UCSD-AML1 (cell line): ENCODE results near the gene A1CF.
"Not testable (repeated sequence)": the region's sequence is repeated elsewhere in the genome, so short reads cannot be mapped to it uniquely, and the experiment has no call there.

ENCODE experiments used
- DNase-seq: peaks from one replicate; lab custom pipeline; 2025; ENCODE audit not compliant: unreplicated experiment; lab: John Stamatoyannopoulos, UW

The A1CF gene

GRCh38 chr10:50885097-50885859 is at the start of gene A1CF:
A1CF (minus strand) TSS chr10:50885627; CDS start chr10:50859940, 25,687 bp downstream.
- no peak for DNase-seq

GRCh38 chr10:50931948-50932431 is 46.6 kb upstream of the A1CF start:
- DNase-seq, result no peak

GRCh38 chr10:50929670-50930069 is 44.2 kb upstream of the A1CF start:
- DNase-seq, result peak; percentile 3

GRCh38 chr10:50928190-50928552 is 42.7 kb upstream of the A1CF start:
- no peak for DNase-seq

GRCh38 chr10:50927522-50928189 is 42.2 kb upstream of the A1CF start:
- DNase-seq, result no peak

DNA sequence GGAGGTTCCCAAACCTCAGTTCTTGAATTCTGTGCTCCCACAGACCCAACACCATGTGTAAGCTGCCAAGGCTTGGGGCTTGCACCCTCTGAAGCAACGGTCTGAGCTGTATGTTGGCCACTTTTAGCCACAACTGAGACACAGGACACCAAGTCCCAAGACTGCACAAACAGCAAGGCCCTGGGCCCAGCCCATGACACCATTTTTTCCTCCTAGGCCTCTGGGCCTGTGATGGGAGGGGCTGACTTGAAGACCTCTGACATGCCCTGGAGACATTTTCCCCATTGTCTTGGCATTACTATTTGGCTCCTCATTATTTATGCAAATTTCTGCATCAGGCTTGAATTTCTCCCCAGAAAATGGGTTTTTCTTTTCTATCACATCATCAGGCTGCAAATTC is 38.0 kb upstream of the A1CF start:
- DNase-seq, result not testable (repeated sequence)

GRCh38 chr10:50919010-50919409 is 33.6 kb upstream of the A1CF start:
- DNase-seq, result no peak

DNA sequence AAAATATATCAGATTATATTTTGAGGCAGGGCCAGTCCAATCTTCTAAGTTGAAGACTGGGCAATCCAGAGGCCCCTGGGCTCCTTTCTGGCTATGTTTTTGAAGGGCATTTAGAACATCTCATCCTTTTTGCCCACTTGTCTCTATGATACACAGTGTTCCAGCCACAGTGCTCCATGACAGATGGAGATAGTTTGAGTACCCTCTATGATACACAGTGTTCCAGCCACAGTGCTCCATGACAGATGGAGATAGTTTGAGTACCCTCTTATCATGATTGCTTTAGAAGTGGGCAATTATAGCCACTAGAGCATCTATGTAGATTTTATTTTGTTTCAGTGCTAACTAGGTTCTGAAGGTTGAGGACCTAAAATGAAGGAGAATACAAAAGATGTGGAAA is 33.1 kb upstream of the A1CF start:
- DNase-seq, result no peak

DNA sequence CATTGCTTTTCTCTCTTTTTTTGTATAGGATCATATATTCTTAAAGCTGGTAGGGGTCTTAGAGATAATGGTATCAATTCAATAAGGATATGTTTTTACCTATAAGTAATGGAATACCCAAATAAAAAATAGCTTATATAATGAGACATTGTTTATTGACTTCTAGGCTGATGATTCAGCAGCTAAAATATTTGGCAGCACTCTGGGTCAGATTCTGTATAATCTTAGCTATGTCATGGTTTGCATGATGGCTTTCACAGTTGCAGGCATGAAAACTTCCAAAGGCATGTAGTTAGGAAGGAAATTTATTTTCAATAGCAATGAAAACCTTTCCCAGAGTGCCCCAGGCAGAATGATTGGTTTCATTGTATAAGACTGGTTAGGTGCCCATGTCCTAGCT is 32.1 kb upstream of the A1CF start:
- no peak for DNase-seq

DNA sequence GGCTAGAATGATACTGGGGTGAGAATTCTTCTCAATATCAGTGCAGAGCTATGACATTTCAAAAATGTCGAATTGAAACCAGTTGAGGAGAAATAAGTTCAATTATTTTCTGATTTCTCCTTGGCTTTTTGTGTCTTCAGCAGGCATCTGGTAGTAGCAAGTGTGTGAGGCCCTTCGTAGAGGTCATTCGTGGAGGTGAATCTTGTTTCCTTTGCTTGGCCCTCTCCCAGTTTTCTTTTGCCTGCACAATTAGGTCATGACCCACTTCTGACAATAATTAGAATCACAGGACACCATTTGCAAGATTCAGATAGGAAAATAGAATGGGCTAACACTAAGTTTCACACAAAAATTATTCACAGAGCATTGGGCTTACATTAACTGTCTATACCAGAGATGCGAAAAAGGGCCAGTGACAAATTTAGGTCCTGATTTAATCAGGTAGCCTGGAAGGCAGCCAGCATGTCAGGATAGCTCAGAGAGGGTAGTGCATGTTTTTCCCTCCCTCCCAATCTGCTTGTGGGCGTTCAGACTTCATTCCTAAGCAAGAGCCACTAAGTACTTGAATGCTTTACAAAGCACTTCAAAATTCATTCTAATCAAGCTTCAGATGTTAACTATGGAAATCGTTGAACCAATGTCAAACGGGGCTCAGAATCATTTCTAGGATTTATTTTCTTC is 24.0 kb upstream of the A1CF start:
- no peak for DNase-seq

DNA sequence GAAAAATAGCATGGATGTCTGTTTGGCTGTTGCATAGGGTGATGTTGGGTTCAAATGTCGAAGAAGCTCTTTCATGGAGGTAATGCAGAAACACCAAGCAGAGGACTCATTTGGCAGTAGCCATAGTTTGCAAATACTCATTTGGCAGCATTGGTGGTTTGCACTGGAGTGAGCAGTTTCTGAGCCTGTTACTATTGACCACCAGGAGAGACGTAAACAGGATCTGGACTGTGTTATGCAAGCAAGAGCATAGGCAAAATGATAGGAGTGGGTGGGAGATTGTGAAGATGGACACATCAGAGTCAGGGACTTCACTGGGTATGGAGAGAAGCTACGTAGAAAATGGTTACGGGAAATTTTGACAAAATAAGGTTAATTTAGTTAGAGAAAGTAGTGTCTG is 22.9 kb upstream of the A1CF start:
- DNase-seq, result no peak

- DNase-seq, result not testable (repeated sequence)
Observed at GRCh38 chr10:50905797-50906196, 20.4 kb upstream of the A1CF start.

DNA sequence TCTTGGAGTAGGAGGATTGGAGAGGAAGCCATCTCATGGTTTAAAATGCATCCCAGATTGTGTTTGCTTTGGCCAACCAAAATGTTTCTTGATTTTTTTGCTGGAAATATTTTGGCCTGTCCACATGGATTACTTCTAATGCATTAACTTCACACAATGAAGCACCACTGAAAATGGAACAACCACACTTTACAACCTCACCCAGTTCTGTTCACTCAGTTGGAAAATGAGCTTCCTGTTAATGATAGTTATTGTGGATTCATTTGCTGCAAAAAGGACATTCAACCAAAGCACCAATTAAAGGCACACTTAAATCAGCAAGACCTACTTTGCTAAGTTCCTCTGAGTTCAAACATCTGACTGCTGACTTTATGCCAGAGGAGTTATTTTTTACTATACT is 11.3 kb upstream of the A1CF start:
- no peak for DNase-seq

DNA sequence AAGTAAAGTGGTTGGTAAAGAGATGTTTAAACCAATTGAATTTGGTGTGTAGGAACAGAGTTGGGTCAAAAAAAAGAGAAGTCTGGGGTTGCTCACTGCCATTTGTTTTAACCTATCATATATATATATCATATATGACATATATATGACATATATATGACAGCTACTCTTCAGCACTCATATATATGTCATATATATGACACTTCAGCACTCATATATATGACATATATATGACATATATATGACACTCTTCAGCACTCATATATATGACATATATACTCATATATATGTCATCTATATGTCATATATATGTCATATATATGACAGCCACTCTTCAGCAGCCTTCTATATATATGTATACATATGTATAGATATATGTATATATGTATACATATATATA is 8.9 kb upstream of the A1CF start:
- DNase-seq, result no peak

DNA sequence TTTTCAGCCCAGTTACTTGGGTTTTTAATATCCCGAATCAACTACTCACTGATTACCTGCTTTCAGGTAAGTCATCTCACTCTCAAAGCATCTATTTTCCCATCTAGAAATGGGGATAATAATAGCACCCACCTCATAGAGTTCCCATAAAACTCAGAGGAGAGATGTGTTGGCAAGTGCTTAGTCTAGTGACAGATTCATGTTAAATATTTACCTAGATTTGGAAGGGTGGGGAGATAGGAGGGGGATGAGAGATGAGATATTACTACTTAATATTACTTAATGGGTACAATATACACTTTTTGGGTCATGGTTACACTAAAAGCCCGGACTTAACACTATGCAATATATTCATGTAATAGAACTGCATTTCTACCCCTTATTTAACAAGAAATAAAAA is 7.0 kb upstream of the A1CF start:
- no peak for DNase-seq

DNA sequence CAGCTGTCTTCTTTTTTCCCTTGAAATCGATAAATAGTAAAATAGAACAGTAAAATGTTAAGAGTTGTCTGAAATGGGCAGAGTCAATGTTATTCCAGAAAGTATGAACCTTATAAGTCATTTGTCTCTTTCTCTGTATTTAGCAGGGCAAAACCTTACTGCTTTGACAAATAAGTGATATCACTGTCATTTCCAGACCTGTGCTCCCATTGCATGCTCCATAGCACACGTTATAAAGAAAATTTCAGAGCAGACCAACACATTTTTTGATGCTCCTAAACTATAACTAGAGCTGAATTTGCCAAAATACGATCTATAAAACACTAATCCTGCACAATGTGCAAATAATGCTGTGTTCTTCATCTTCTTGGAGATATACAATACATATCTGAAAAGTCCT is 1.1 kb downstream of the A1CF start:
- no peak for DNase-seq

DNA sequence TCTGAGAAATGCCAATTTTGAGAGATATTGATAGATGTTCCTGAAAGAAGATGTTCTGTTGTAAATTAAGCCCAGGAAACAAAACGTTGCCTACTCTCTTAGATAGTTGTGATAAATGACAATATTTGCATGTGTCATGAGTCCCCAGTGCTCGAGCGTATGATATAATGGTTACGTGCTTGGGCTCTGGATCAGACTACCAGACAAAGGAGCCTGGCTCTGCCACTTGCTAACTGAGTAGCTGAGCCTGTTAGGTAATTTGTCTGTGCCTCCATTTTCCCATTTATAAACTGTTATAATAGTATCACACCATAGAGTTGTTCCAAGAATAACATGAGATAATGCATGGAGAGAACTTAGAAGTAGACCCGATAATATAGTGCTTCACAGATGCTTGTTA is 1.8 kb downstream of the A1CF start:
- DNase-seq, result no peak

- no peak for DNase-seq
Observed at GRCh38 chr10:50882540-50882983, 2.9 kb downstream of the A1CF start.

- not testable (repeated sequence) for DNase-seq
Observed at GRCh38 chr10:50881046-50881445, 4.4 kb downstream of the A1CF start.

DNA sequence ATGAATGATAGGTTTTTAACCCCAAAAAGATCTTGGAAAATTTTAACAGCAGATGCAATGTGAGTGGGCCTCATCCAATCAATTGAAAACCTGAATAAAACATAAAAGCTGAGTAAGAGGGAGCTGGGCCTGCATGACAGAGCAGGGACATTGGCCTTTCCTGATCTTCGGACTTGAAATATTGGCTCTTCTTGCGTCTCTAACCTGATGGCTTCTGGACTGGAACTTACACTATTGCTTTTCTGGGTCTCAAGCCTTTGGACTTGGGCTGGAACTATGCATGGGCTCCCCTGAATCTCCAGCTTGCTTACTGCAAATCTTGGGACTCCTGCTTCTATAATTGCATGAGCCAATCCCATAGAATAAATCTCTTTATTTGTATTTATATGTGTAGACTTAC is 9.0 kb downstream of the A1CF start:
- DNase-seq, result no peak

GRCh38 chr10:50874723-50875122 is 10.7 kb downstream of the A1CF start:
- DNase-seq, result no peak

DNA sequence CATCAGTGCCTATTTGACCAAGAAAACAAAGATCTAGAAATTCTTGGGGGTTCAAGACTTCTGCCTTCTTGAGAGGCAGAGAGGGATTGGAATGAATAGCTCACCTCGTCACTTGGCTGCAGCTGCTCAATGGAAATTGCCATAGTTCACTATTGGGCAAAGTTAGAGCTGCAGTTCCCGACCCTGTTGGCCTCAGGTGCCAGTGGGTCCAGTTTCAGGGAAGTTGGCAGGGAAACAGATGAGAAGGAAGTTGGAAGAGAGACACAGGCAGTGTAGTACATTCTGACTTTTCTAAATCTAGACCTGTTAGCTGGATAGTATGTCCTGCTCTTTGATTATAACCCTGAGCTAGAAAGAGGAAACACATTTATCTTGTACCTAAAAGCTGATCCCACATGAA is 19.1 kb downstream of the A1CF start:
- DNase-seq, result no peak
